Endothelial cell (in vitro differentiated cells): ENCODE data around the gene POLDIP3. TPM values are rescaled to one million over a fixed set of nuclear protein-coding genes. Genes with fewer than 3 reads are reported as not detected.
"Not testable (repeated sequence)": the region's sequence is repeated elsewhere in the genome, so short reads cannot be mapped to it uniquely, and the experiment has no call there.

Experiments used
- DNase-seq: peaks from one replicate; pipeline ENCODE4 v3.0.0; 2021; ENCODE audit warnings: low spot score
- H3K27ac Mint-ChIP-seq: one replicate; pipeline ENCODE4 v1.8.0; 2021; ENCODE audit warnings: mixed read lengths, inconsistent platforms; ENCODE audit not compliant: unreplicated experiment
- H3K27me3 Mint-ChIP-seq: one replicate; pipeline ENCODE4 v1.8.0; 2021; ENCODE audit warnings: mild to moderate bottlenecking, moderate library complexity, mixed read lengths, inconsistent platforms; ENCODE audit not compliant: unreplicated experiment
- H3K36me3 Mint-ChIP-seq: one replicate; pipeline ENCODE4 v1.8.0; 2021; ENCODE audit warnings: mild to moderate bottlenecking, low read depth, mixed read lengths, inconsistent platforms; ENCODE audit not compliant: unreplicated experiment
- H3K4me1 Mint-ChIP-seq: one replicate; pipeline ENCODE4 v1.8.0; 2021; ENCODE audit warnings: mild to moderate bottlenecking, mixed read lengths, inconsistent platforms; ENCODE audit not compliant: unreplicated experiment
- H3K4me3 Mint-ChIP-seq: one replicate; pipeline ENCODE4 v1.8.0; 2021; ENCODE audit warnings: mild to moderate bottlenecking, mixed read lengths, inconsistent platforms; ENCODE audit not compliant: unreplicated experiment
- H3K9me3 Mint-ChIP-seq: one replicate; pipeline ENCODE4 v1.8.0; 2021; ENCODE audit warnings: mixed read lengths, inconsistent platforms; ENCODE audit not compliant: unreplicated experiment
- total RNA-seq: library from RNA; stranded (reverse); fragmentation: NEBNext Ultra II Directional; extraction: Animal tissue kit (Norgen Biotek cat#: 25700); gene quantifications from one replicate; pipeline ENCODE4 v1.2.1, GENCODE V29; 2021; ENCODE audit not compliant: unreplicated experiment
- TF ChIP-seq, protein P1 (sequence below): fragments of 200-600 bp; sonication (generic); IDR thresholded peaks from one replicate; pipeline ENCODE4 v1.5.0; 2021; ENCODE audit warnings: antibody characterized with exemption; ENCODE audit not compliant: unreplicated experiment

Gene POLDIP3
- total RNA-seq, 1 donor from 2014 or later: 50.0 TPM

GRCh38 chr22:42565956-42566355, 48.7 kb downstream of the POLDIP3 start:
- Mint-ChIP-seq H3K4me1 (peaks cover 7% of the 10 kb centered on the region), H3K27ac (no peak overlapping the region), H3K9me3 (no peaks in the 10 kb centered on the region), H3K27me3 (peaks cover 2% of the 10 kb centered on the region), H3K4me3 (no peak overlapping the region), H3K36me3 (no peaks in the 10 kb centered on the region)
- DNase-seq: no peak
- TF ChIP-seq, protein P1, sequence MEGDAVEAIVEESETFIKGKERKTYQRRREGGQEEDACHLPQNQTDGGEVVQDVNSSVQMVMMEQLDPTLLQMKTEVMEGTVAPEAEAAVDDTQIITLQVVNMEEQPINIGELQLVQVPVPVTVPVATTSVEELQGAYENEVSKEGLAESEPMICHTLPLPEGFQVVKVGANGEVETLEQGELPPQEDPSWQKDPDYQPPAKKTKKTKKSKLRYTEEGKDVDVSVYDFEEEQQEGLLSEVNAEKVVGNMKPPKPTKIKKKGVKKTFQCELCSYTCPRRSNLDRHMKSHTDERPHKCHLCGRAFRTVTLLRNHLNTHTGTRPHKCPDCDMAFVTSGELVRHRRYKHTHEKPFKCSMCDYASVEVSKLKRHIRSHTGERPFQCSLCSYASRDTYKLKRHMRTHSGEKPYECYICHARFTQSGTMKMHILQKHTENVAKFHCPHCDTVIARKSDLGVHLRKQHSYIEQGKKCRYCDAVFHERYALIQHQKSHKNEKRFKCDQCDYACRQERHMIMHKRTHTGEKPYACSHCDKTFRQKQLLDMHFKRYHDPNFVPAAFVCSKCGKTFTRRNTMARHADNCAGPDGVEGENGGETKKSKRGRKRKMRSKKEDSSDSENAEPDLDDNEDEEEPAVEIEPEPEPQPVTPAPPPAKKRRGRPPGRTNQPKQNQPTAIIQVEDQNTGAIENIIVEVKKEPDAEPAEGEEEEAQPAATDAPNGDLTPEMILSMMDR: no peak

GRCh38 chr22:42564699-42565098, 50.0 kb downstream of the POLDIP3 start:
- no peak overlapping the region for H3K4me3 Mint-ChIP-seq

DNA sequence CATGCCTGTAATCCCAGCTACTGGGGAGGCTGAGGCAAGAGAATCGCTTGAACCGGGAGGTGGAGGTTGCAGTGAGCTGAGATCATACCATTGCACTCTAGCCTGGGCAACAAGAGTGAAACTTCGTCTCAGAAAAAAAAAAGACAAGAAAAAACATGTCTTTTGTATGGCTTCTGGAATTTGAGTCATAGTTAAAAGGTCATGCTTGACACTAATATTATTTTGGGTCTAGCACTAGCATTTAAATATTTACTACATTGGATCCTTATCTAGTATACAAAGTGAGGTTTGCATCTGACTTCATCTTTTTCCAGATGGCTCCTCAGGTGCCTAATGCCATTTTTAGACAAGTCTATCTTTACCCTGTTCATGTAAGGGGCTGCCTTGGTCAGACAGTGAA, 50.7 kb downstream of the POLDIP3 start:
- not testable (repeated sequence) for DNase-seq, H3K27me3 Mint-ChIP-seq, H3K36me3 Mint-ChIP-seq, H3K9me3 Mint-ChIP-seq, H3K4me1 Mint-ChIP-seq, H3K4me3 Mint-ChIP-seq, H3K27ac Mint-ChIP-seq

More at GRCh38 chr22:42564699-42565098, 50.0 kb downstream of the POLDIP3 start:
- Mint-ChIP-seq H3K27ac (no peak overlapping the region), H3K9me3 (no peaks in the 10 kb centered on the region), H3K4me1 (peaks cover 7% of the 10 kb centered on the region), H3K36me3 (no peaks in the 10 kb centered on the region), H3K27me3 (peaks cover 2% of the 10 kb centered on the region)
- DNase-seq: no peak
- TF ChIP-seq, protein P1: no peak

- TF ChIP-seq, protein P1: no peak
- peak overlapping the region; percentile 16 for H3K4me3 Mint-ChIP-seq
- peaks cover 7% of the 10 kb centered on the region for H3K4me1 Mint-ChIP-seq
- H3K36me3 Mint-ChIP-seq: no peaks in the 10 kb centered on the region
- H3K27ac Mint-ChIP-seq: no peak overlapping the region
- no peak for DNase-seq
- H3K27me3 Mint-ChIP-seq: peaks cover 2% of the 10 kb centered on the region
- H3K9me3 Mint-ChIP-seq: no peaks in the 10 kb centered on the region
These were observed 52.0 kb downstream of the POLDIP3 start for GRCh38 chr22:42562684-42563083.

DNA sequence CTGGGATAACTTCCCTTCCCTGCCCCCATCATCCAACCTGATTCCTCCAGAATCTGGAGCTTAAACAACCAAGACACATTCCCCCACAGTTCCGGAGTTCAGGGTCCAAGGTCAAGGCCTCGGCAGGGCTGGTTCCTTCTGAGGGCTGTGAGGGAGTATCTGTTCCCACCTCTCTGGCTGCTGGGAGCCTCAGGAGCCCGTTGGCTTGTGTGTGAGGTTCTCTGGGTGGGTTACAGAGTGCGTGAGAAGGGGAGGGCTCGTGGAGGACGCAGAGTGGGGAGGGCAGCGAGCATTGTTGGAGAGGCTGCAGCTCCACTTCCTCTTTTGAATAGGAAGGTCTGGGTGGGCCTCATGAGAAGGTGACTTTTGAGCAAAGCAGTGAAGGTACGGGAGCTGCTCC, 52.4 kb downstream of the POLDIP3 start:
- TF ChIP-seq, protein P1: no peak
- Mint-ChIP-seq H3K9me3 (no peaks in the 10 kb centered on the region), H3K4me3 (peak overlapping the region; percentile 16), H3K4me1 (peaks cover 7% of the 10 kb centered on the region), H3K36me3 (no peaks in the 10 kb centered on the region), H3K27me3 (peaks cover 2% of the 10 kb centered on the region), H3K27ac (no peak overlapping the region)
- DNase-seq: no peak
